Skin epidermis (tissue), 12 donors: ENCODE results near the gene SCYGR2.

ENCODE experiments used
- H3K27ac ChIP-seq, 21 experiments: fragments of 200-600 bp; sonication (generic) in 11 of 21; one replicate each; pipeline ENCODE4 v1.5.0; 2020; ENCODE audit warnings: mild to moderate bottlenecking in 3 of 21, inconsistent platforms in 2 of 21, moderate library complexity in 2 of 21
- H3K4me3 ChIP-seq, 7 experiments: fragments of 200-600 bp; sonication (generic) in 2 of 7; one replicate each; pipeline ENCODE4 v1.5.0; 2020; ENCODE audit warnings: inconsistent platforms in 2 of 7, mild to moderate bottlenecking in 2 of 7, moderate library complexity in 1 of 7

Gene SCYGR2

DNA sequence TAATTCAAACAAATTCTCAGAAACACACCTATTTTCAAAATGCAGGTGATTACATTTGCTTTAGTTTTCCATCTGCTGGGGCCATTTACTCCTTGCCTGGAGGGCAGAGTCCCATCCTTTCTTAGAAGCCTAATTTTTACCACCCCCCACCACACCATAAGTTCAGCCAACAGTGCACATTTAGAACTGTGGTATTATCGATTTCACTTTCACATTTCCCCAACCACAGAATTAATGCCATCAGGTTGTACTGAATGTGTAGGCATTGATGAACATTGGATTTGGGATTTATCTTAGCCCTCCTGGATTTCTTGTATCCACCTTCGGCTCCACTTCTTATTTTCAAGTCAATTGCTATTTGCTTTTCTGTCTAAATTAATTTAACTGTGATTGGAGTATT is 11.4 kb downstream of the SCYGR2 start:
- Histone ChIP-seq H3K4me3 (no peak overlapping the region), H3K27ac (no peak overlapping the region)

- H3K4me3 ChIP-seq, result no peak overlapping the region
- no peak overlapping the region for H3K27ac ChIP-seq
Measured at GRCh38 chr2:227612546-227613271, 14.0 kb downstream of the SCYGR2 start.

DNA sequence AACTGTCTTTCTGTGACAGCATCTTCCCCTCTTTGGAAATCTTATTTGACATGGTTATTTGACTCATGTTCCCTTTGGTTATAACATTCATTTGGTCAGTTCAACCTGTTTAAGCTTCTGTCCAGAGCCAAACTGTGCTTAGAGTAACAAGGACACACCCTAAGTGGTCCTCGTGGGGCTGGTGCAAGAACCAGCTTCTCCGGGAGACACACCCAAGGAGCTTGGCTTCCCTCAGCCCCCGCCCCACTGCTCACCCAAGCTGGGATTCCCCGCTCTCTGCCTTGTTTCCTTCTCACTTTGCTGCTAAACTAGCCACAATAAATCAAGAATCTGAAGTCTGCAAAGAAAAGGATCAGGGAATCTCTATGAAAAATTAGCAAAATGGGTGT is 14.6 kb downstream of the SCYGR2 start:
- H3K4me3 ChIP-seq, result no peak overlapping the region
- no peak overlapping the region for H3K27ac ChIP-seq

GRCh38 chr2:227614246-227614645 is 15.6 kb downstream of the SCYGR2 start:
- H3K4me3 ChIP-seq, result no peak overlapping the region
- H3K27ac ChIP-seq, result no peak overlapping the region

DNA sequence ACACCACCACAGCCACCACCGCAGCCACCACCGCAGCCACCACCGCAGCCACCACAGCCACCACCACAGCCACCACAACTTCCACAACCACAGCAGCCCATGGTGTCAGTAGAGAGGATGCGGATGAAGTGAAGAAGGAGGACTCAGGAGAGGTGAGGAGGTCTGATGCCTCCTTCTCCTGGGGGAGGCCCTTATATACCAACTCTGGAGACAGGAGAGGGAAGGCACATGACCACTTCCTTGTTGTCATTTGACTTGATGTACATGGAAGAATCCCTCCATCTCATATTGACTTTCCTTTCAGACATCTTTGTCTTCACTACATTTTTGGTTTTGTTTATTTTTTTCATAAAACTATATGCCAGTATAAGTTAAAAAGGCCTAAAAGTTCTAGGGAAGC is 16.0 kb downstream of the SCYGR2 start, which contains the start of gene SCYGR3:
SCYGR3 (minus strand) TSS at position 101 of the 400 bp plus-strand sequence; CDS start at position 101, 0 bp downstream.
- Histone ChIP-seq H3K27ac (no peak within 1 kb of the TSS), H3K4me3 (no peak within 1 kb of the TSS)

DNA sequence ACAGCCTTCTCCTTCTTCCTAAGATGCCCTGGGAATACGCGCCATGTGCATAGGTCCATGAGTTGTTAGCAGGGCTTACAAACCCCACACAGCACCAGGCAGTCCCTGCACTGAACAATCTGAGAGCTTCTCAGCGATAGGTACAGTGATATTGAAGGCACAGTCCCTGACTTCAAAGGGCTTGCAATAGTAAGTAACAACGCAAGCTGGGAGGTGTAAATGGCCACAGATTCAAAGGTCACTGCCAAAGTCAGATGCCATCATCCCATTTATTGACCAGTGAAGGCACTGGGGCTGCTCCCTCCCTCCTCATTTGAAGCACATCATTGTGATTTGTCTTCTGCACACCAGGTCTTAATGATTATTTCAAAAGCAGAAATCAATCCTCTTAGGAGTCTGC is 16.5 kb downstream of the SCYGR2 start:
- no peak overlapping the region for H3K27ac ChIP-seq
- H3K4me3 ChIP-seq, result no peak overlapping the region

DNA sequence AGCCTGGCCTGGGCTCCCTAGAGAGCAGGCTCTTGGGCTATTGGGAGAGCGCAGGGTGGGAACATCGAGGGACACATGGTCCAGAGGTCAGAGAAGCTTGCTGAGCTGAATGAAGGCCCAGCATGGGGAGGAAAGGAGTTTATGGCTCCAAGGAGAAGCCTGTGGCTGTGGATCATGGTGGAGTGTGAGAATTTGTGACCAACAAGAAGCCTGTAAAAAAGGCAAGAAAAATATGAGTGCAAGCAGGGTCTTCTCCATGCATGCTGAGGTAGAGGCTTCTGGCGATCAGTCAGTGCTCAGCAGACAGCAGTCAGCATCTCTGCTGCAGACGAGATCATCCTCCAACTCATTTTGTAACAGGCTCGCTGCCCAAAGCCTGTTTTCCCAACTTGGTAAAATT is 17.2 kb downstream of the SCYGR2 start:
- H3K27ac ChIP-seq, result no peak overlapping the region
- H3K4me3 ChIP-seq, result no peak overlapping the region

DNA sequence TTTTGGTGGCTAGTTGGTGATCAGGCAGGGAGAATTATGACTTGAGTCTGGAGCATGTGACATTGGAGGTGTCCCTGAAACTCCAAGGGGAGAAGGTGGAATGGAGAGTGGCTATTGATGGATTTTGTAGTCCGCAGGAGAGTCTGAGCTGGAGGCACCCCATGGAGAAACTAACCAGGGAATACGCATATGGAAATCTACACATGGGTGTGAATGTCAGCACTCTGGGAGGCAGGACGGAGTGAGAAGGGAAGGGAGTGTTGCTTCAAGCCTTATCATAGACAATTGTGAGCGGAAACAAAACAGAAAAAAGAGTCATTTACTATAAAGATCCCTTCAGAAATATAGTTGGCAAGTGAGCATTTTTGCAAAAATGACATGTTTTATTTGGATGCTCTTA is 17.9 kb downstream of the SCYGR2 start:
- Histone ChIP-seq H3K4me3 (no peak overlapping the region), H3K27ac (peak overlapping the region in 1 of 21 experiments; percentile 17)

- Histone ChIP-seq H3K27ac (peak within 1 kb of the TSS in 1 of 21 experiments; percentile 17), H3K4me3 (no peak within 1 kb of the TSS)
Measured at GRCh38 chr2:227617316-227618230, 18.9 kb downstream of the SCYGR2 start, which contains the start of gene SCYGR4. SCYGR4 (plus strand) TSS chr2:227617498; CDS start chr2:227617498, 0 bp downstream.

- Histone ChIP-seq H3K4me3 (no peak overlapping the region), H3K27ac (no peak overlapping the region)
Measured at GRCh38 chr2:227623226-227623625, 24.5 kb downstream of the SCYGR2 start.

DNA sequence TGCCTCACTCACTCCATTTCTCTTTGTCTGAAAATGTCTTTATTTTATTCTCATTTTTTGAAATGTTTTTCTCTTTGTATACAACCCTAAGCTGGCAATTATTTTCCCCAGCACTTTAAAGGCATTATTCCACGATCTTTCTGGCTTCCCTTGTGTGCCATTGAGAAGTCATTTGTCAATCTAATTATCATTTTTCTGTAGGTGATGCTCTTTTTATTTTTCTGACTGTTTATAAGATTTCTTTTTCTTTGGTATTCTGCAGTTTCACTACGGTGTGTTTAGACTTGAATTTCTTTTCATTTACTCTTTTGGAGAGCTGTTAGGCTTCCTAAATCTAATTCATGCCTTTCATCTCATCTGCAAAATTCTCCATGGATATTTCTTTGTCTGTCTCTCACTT is 26.7 kb downstream of the SCYGR2 start:
- Histone ChIP-seq H3K27ac (no peak overlapping the region), H3K4me3 (no peak overlapping the region)

DNA sequence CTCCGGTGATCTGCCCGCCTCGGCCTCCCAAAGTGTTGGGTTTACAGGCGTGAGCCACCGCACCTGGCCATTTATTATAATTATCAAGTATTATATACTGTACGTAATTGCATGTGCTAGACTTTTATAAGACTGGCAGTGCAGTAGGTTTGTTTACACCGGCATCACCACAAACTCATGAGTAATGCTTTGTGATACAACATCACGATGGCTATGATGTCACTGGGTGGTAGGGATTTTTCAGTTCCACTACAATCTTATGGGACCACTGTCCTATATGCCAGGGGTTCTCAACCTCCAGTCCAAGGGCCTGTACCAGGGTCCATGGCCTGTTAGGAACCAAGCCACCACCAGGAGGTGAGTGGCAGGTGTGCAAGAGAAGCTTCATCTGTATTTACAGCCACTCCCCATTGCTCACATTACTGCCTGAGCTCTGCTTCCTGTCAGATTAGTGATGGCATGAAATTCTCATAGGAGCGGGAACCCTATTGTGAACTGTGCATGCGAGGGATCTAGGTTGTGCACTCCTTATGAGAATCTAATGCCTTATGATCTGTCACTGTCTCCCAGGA is 28.0 kb downstream of the SCYGR2 start:
- Histone ChIP-seq H3K4me3 (no peak overlapping the region), H3K27ac (no peak overlapping the region)

DNA sequence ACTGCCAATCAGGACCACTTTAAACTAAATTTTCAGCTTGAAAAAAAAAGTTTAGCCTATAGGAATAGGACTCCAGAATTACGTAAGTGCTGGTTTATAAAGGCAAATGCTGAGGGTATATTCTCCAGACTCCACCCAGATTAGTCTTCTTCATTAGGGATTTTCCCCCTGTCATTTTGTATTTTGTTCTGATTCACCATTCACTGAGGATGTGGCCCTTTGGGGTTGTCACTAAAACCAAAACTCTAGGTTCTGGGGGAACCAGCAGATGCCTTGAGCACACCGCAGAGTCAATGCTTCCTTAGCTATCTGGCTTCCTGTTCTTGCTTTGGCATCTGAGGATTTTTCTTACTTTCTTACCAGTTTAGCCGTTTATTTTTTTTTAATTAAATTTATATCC is 29.1 kb downstream of the SCYGR2 start:
- Histone ChIP-seq H3K27ac (no peak overlapping the region), H3K4me3 (no peak overlapping the region)

- H3K27ac ChIP-seq, result no peak overlapping the region
- no peak overlapping the region for H3K4me3 ChIP-seq
Measured at GRCh38 chr2:227629435-227629834, 30.7 kb downstream of the SCYGR2 start.

GRCh38 chr2:227630322-227630721 is 31.6 kb downstream of the SCYGR2 start:
- no peak overlapping the region for H3K27ac ChIP-seq
- no peak overlapping the region for H3K4me3 ChIP-seq

- H3K27ac ChIP-seq, result no peak overlapping the region
- H3K4me3 ChIP-seq, result no peak overlapping the region
Measured at GRCh38 chr2:227632827-227633226, 34.1 kb downstream of the SCYGR2 start.

GRCh38 chr2:227634201-227634600 is 35.5 kb downstream of the SCYGR2 start:
- Histone ChIP-seq H3K27ac (no peak overlapping the region), H3K4me3 (no peak overlapping the region)

DNA sequence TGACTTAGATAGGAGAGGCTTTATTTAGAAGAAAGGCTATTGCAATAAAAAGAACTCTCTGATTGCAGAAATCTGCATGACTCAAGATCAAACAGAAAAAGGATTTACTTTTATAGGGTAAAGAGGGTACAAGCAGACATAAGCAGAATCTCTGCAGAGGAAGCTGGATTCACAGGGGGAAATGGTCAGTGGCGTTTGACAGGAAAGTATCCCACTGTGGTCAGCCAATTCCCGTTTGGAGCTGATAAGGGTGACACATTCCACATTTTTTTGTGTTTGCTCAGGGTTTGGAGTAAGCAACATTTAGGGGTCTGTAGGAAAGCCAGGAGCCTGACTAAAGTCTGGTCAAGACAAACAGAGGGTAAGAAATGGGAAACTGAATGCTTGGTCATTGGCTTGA is 44.0 kb downstream of the SCYGR2 start:
- no peak overlapping the region for H3K27ac ChIP-seq

DNA sequence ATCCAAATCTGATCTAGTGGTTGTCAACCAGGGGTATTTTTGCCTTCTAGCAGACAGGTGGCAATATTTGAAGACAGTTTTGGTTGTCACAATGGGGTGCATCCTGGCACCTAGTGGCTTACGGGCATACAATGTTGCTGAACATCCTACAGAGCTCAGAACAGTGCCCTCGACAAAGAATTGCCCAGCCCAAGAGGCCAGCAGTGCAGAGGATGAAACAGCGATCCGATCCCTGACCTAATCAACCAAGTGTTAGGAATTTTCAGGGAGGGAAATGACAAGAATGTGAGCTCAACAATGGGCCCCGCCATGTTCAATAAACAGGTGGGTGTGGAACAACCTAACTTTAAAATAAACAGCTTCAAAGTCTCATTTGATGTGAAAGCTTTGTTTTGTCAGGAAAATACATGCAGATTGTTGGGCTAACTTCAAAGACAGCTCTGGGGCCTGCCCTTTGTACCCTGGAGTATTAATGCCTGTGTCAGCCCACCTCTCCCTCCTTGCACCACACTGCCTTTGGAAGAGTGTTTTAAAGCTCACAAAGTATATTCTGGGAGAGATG is 45.4 kb downstream of the SCYGR2 start:
- Histone ChIP-seq H3K27ac (no peak overlapping the region), H3K4me3 (no peak overlapping the region)

More for the DNA sequence above, 44.0 kb downstream of the SCYGR2 start:
- H3K4me3 ChIP-seq, result no peak overlapping the region
